Measurements from ENCODE around the gene ADAR.

- TF ChIP-seq EZH2 (IDR thresholded peaks at IDR 0.05; ENCODE audit: insufficient read depth, poor library complexity, severe bottlenecking) (no peak), EZH2phosphoT487 (IDR thresholded peaks at IDR 0.05; ENCODE audit: insufficient read depth, low read depth) (no peak)
Measured at GRCh38 chr1:154609398-154610380, 1.7 kb upstream of the ADAR start.
